ENCODE measurements around the gene CIT. TPM values are rescaled to one million over a fixed set of nuclear protein-coding genes. Genes with fewer than 3 reads are reported as not detected.

CIT gene
- total RNA-seq, 4 donors from 2014 or later: 10.3 to 75.9 (median 21.9) TPM

DNA sequence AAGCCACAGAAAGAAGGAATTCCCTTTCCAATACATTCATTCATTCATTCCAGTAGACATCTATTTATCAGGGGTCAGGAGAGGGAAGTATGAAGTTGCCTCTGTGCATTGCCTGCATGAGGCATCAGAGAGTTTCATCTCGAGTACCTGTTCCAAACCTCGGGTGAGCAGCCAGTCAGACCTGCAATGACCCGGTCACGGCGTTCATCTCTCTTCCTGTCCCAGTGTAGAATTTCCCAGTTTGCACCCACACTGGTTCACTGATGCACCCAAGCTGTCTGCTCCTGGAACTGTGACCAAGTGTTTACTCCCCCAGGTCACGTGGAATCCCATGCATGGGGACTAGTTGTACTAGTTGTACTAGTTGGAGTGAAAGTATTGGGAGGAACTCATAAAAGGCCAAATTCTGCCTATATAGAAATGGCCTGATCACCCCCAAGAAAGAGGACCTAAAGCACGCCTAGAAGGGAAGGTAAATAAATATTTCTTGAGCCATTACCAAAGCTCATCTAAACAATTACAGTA lies 231.5 kb downstream of the CIT start:
- no peak for TF ChIP-seq POLR2A (IDR thresholded peaks at IDR 0.05)
- TF ChIP-seq, protein P1, sequence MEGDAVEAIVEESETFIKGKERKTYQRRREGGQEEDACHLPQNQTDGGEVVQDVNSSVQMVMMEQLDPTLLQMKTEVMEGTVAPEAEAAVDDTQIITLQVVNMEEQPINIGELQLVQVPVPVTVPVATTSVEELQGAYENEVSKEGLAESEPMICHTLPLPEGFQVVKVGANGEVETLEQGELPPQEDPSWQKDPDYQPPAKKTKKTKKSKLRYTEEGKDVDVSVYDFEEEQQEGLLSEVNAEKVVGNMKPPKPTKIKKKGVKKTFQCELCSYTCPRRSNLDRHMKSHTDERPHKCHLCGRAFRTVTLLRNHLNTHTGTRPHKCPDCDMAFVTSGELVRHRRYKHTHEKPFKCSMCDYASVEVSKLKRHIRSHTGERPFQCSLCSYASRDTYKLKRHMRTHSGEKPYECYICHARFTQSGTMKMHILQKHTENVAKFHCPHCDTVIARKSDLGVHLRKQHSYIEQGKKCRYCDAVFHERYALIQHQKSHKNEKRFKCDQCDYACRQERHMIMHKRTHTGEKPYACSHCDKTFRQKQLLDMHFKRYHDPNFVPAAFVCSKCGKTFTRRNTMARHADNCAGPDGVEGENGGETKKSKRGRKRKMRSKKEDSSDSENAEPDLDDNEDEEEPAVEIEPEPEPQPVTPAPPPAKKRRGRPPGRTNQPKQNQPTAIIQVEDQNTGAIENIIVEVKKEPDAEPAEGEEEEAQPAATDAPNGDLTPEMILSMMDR (IDR thresholded peaks at IDR 0.05): no peak
- no peaks in the 10 kb centered on the region for H3K36me3 ChIP-seq
- H3K27me3 ChIP-seq: no peaks in the 10 kb centered on the region
- no peak overlapping the region for H3K27ac ChIP-seq
- H3K4me3 ChIP-seq: no peak overlapping the region
- no peak for DNase-seq
- no peaks in the 10 kb centered on the region for H3K4me1 ChIP-seq
- no peaks in the 10 kb centered on the region for H3K9me3 ChIP-seq

DNA sequence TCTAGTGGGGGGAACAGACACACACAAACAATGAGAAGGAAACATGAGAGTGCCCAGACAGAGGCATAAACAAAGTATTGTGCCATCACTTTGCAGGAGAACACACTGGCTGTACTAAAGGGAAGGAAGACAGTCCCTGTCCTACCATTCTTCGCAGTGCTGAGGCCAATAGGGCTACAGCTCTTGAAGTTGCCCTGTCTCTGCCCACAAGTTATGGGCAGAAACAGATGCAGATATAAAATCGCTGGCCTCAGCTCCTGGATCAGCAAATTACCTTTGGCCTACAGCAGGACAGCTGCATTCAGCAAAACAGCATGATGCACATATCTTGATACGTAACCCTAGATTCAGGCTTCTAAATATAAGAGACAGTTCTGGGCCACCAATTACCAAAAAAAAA lies 232.2 kb downstream of the CIT start:
- no peaks in the 10 kb centered on the region for H3K9me3 ChIP-seq
- H3K4me1 ChIP-seq: no peaks in the 10 kb centered on the region
- H3K4me3 ChIP-seq: no peak overlapping the region
- no peak overlapping the region for H3K27ac ChIP-seq
- DNase-seq: no peak
- no peaks in the 10 kb centered on the region for H3K36me3 ChIP-seq
- no peaks in the 10 kb centered on the region for H3K27me3 ChIP-seq
- no peak for TF ChIP-seq POLR2A (IDR thresholded peaks at IDR 0.05)
- TF ChIP-seq, protein P1 (IDR thresholded peaks at IDR 0.05): no peak

DNA sequence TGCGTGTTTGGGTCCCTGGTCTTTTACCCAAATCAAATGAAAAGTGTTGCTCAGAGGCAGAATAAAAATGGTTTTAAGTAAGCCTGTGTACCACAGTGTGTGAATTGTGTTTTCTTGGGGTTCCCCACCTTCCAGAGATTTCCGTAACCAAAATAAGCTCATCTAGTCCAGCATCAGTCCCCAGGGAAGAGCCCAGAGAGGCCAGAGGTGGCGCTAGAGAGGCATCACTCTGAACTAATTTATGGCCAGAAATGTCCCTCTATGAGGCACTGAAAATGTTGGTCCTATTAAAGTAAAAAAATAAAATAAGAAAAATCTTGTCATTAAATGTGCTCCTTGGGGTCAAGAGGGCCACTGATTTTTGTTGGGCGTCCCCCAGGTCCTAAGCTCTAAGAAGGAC lies 234.1 kb downstream of the CIT start:
- no peak overlapping the region for H3K27ac ChIP-seq
- H3K36me3 ChIP-seq: no peaks in the 10 kb centered on the region
- H3K9me3 ChIP-seq: no peaks in the 10 kb centered on the region
- no peak overlapping the region for H3K4me3 ChIP-seq
- no peak for DNase-seq
- TF ChIP-seq, protein P1 (IDR thresholded peaks at IDR 0.05): no peak
- no peak for TF ChIP-seq POLR2A (IDR thresholded peaks at IDR 0.05)
- H3K27me3 ChIP-seq: no peaks in the 10 kb centered on the region
- H3K4me1 ChIP-seq: no peaks in the 10 kb centered on the region

Other genes starting within 250 kb of the CIT start
- 100 to 1,000 TPM in 1 of 4 donors, 10 to 100 TPM in 3; 50.3 to 119 (median 76.2) TPM for gene PRKAB1, start 209.2 kb downstream of the CIT start, total RNA-seq
- gene BICDL1, start 111.9 kb upstream of the CIT start, total RNA-seq: 10 to 100 TPM in 2 of 4 donors, 1 to 10 TPM in 2; 9.1 to 17.3 (median 12.0) TPM
- 10 to 100 TPM; 16.6 to 22.5 (median 19.1) TPM for gene RAB35, start 239.4 kb upstream of the CIT start, total RNA-seq

Measured in Peyer's patch (tissue), 4 donors.